Heart right ventricle (tissue), 16 donors: Measurements from ENCODE around the gene DOCK4. TPM values are rescaled to one million over a fixed set of nuclear protein-coding genes. Genes with fewer than 3 reads are reported as not detected.

Experiments
- ATAC-seq, 8 donors: fragments of 200-7000 bp; cut with Tn5 transposase; one replicate each; pipeline ENCODE4 v1.9.1; 2020; ENCODE audit warnings: mild to moderate bottlenecking in 8 of 8, moderate library complexity in 8 of 8, moderate number of reproducible peaks in 1 of 8
- DNase-seq, 2 donors: peaks; one replicate each; pipeline ENCODE4 v3.0.0-alpha.2; 2020
- H3K27ac ChIP-seq, 10 donors: fragments of 200-600 bp; sonication (generic) in 2 of 10; one replicate each; pipeline versions ENCODE4 v1.5.0 to v1.8.0; 2020 to 2022; ENCODE audit warnings: mild to moderate bottlenecking in 3 of 10
- H3K27me3 ChIP-seq, 7 donors: fragments of 200-600 bp; one replicate each; pipeline ENCODE4 v1.8.0; 2021 to 2022; ENCODE audit warnings: mild to moderate bottlenecking in 2 of 7
- H3K36me3 ChIP-seq, 9 donors: fragments of 200-600 bp; sonication (generic) in 1 of 9; one replicate each; pipeline versions ENCODE4 v1.5.0 to v1.8.0; 2020 to 2022; ENCODE audit warnings: mild to moderate bottlenecking in 2 of 9
- H3K4me1 ChIP-seq, 9 donors: fragments of 200-600 bp; sonication (generic) in 1 of 9; one replicate each; pipeline versions ENCODE4 v1.5.0 to v1.8.0; 2020 to 2022; ENCODE audit warnings: mild to moderate bottlenecking in 4 of 9
- H3K4me3 ChIP-seq, 10 donors: fragments of 200-600 bp; sonication (generic) in 2 of 10; one replicate each; pipeline versions ENCODE4 v1.5.0 to v1.8.0; 2020 to 2022; ENCODE audit warnings: mild to moderate bottlenecking in 7 of 10, moderate library complexity in 2 of 10
- H3K9me3 ChIP-seq, 11 donors: fragments of 200-600 bp in 10 of 11; sonication (generic) in 2 of 11; one replicate each; pipeline versions ENCODE4 v1.5.0 to v1.8.0; 2013 to 2022; ENCODE audit warnings: mild to moderate bottlenecking in 2 of 11, control low read depth in 1 of 11, moderate library complexity in 1 of 11
- WGBS, 2 donors: extraction: QIAGEN DNeasy Blood & Tissue Kit; methylation state at CpG; one replicate each; pipeline ENCODE4 v1.1.7; 2013; ENCODE audit warnings: inconsistent platforms in 1 of 2; 5-methylcytosine and 5-hydroxymethylcytosine counted together
- intact Hi-C, 10 donors: fragments of 100-400 bp; cut with DNase I; formaldehyde crosslinking; loops; one replicate each; pipeline versions ENCODE4 v1.11.1 to v1.14.2; 2022
- polyA plus RNA-seq, 2 donors: library from polyadenylated mRNA; stranded (reverse); fragments of 200-250 nt; gene quantifications; one replicate each; pipeline ENCODE4 v1.2.3, GENCODE V29; 2013
- total RNA-seq, 10 donors: library from RNA; stranded (reverse); fragmentation: NEBNext Ultra II Directional in 3 of 10; extraction: Animal tissue kit (Norgen Biotek cat#: 25700) in 3 of 10; gene quantifications; one replicate each; pipeline versions ENCODE4 v1.2.1 to v1.2.4, GENCODE V29; 2021 to 2023
- TF ChIP-seq, protein P1 (sequence below), 9 donors: fragments of 200-600 bp; sonication (generic) in 2 of 9; IDR thresholded peaks; one replicate each; pipeline versions ENCODE4 v1.5.0 to v1.8.0; 2021 to 2022; ENCODE audit warnings: antibody characterized with exemption in 9 of 9, mild to moderate bottlenecking in 5 of 9, moderate library complexity in 1 of 9
- donor health status: Arrhythmogenic right ventricular cardiomyopathy.
- donor health status: ischemic (EF 13 %, LVEDD 7.1; RV severe dilation, severe dysfunction).
- donor health status: healthy with polysubstance abuse.
- donor health status: DM: no; HTN: yes; CAD: no.
- donor health status: DM: no; HTN: no; CAD: no.
- donor health status: ischemic (EF 25% LVEDD 6.9; RV normal size, moderate dysfunction).
- donor health status: ischemic (EF 25% LVEDD 5.7; RV mildly dilated, moderate dysfunction).
- donor health status: healthy.
- donor health status: DM: yes; HTN: yes; CAD: no.
- donor health status: Ischemic cardiomyopathy.
- donor health status: ischemic (EF 35%, LVEDD 5.7; RV mildly dilated, moderate dysfunction).
- donor health status: nonischemic (EF 11% LVEDD 7.7; RV severe dilation, severe dysfunction).
- donor health status: DM: yes; HTN: yes; CAD: no.
- donor health status: PGD.
- donor health status: ischemic (EF 29% LVEDD 5.4; RV normal size, mild dysfunction).
- donor health status: nonischemic (EF 23%, LVEDD 6.1; RV moderate dilation, normal function).

The DOCK4 gene
- total and polyA plus RNA-seq, 12 donors = 2.6 to 26.8 (median 14.7) TPM

GRCh38 chr7:111886233-111886632, 320.0 kb downstream of the DOCK4 start:
- peaks cover 0 to 6% (median 0%) of the 10 kb centered on the region in 11 donors for H3K9me3 ChIP-seq
- DNase-seq = no peak
- intact Hi-C loops = no loop called here
- peak overlapping the region in 1 of 10 donors; percentile 69 for H3K27ac ChIP-seq
- H3K4me3 ChIP-seq = no peak overlapping the region
- whole genome bisulfite sequencing, 2 donors = 54 to 59% methylated on average over 2 of the region's 2 CpGs
- no peaks in the 10 kb centered on the region for H3K27me3 ChIP-seq
- peaks cover 0 to 32% (median 0%) of the 10 kb centered on the region in 9 donors for H3K36me3 ChIP-seq
- ATAC-seq = no peak
- TF ChIP-seq, protein P1, sequence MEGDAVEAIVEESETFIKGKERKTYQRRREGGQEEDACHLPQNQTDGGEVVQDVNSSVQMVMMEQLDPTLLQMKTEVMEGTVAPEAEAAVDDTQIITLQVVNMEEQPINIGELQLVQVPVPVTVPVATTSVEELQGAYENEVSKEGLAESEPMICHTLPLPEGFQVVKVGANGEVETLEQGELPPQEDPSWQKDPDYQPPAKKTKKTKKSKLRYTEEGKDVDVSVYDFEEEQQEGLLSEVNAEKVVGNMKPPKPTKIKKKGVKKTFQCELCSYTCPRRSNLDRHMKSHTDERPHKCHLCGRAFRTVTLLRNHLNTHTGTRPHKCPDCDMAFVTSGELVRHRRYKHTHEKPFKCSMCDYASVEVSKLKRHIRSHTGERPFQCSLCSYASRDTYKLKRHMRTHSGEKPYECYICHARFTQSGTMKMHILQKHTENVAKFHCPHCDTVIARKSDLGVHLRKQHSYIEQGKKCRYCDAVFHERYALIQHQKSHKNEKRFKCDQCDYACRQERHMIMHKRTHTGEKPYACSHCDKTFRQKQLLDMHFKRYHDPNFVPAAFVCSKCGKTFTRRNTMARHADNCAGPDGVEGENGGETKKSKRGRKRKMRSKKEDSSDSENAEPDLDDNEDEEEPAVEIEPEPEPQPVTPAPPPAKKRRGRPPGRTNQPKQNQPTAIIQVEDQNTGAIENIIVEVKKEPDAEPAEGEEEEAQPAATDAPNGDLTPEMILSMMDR (IDR thresholded peaks at IDR 0.05) = no peak
- peaks cover 0 to 15% (median 0%) of the 10 kb centered on the region in 9 donors for H3K4me1 ChIP-seq

DNA sequence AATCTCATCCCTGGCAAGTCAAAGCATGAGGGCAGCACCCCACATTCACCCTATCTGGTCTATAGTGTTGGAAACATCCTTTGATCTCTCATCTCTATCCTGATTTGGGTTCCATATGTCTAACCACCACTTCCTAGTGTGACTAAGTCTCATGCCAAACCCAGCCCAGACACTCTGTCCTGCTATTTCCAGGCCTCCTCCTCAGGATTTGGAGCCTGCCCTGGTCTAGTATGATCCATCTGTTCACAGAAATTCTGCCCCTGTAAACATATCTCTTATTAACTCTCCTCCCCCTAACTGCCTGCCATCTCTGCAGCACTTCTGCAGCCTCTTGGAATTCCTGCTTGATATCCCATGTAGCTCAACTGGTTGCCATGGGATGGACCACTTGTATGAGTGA, 323.0 kb downstream of the DOCK4 start:
- no peak overlapping the region for H3K4me3 ChIP-seq
- H3K9me3 ChIP-seq = peaks cover 0 to 15% (median 0%) of the 10 kb centered on the region in 11 donors
- H3K4me1 ChIP-seq = peaks cover 0 to 13% (median 0%) of the 10 kb centered on the region in 9 donors
- TF ChIP-seq, protein P1 (IDR thresholded peaks at IDR 0.05) = no peak
- no peak for DNase-seq
- no peaks in the 10 kb centered on the region for H3K27me3 ChIP-seq
- intact Hi-C loops = no loop called here
- no peak overlapping the region for H3K27ac ChIP-seq
- ATAC-seq = peak in 1 of 8 donors; percentile 17
- peaks cover 0 to 23% (median 0%) of the 10 kb centered on the region in 9 donors for H3K36me3 ChIP-seq

- intact Hi-C loops = loop anchor here in 1 of 10 donors (10.0 kb wide), 1 partner anchor 256 kb away; no protein-coding TSS in a partner anchor
- no peaks in the 10 kb centered on the region for H3K27me3 ChIP-seq
- H3K9me3 ChIP-seq = peaks cover 0 to 15% (median 0%) of the 10 kb centered on the region in 11 donors
- H3K36me3 ChIP-seq = peaks cover 0 to 21% (median 0%) of the 10 kb centered on the region in 9 donors
- H3K4me1 ChIP-seq = peaks cover 0 to 12% (median 8%) of the 10 kb centered on the region in 9 donors
- DNase-seq = no peak
- TF ChIP-seq, protein P1 (IDR thresholded peaks at IDR 0.05) = no peak
- no peak for ATAC-seq
- H3K27ac ChIP-seq = no peak overlapping the region
- H3K4me3 ChIP-seq = no peak overlapping the region
Measured at GRCh38 chr7:111878785-111879184, 327.4 kb downstream of the DOCK4 start.

- TF ChIP-seq, protein P1 (IDR thresholded peaks at IDR 0.05) = no peak
- Histone ChIP-seq H3K4me1 (peaks cover 7 to 20% (median 13%) of the 10 kb centered on the region in 9 donors), H3K36me3 (peaks cover 0 to 21% (median 0%) of the 10 kb centered on the region in 9 donors), H3K9me3 (peaks cover 0 to 15% (median 0%) of the 10 kb centered on the region in 11 donors), H3K27me3 (no peaks in the 10 kb centered on the region), H3K4me3 (no peak overlapping the region), H3K27ac (no peak overlapping the region)
- ATAC-seq (no peak), DNase-seq (no peak)
- intact Hi-C loops = loop anchor here in 1 of 10 donors (10.0 kb wide), 1 partner anchor 257 kb away; no protein-coding TSS in a partner anchor
- WGBS, 2 donors = 89 to 90% methylated on average over 4 of the region's 4 CpGs
Measured at GRCh38 chr7:111877931-111878330, 328.3 kb downstream of the DOCK4 start.
